ENCODE measurements around the gene PNPT1. TPM values are rescaled to one million over a fixed set of nuclear protein-coding genes. Genes with fewer than 3 reads are reported as not detected.
A peak's percentile ranks its signal among the peaks of the same experiment; 100 is the strongest.
"Not testable (repeated sequence)": the region's sequence is repeated elsewhere in the genome, so short reads cannot be mapped to it uniquely, and the experiment has no call there.

PNPT1 gene
- polyA plus RNA-seq, 2 of the 4 experiments (the other 2 are of a cell fraction) = 49.6 to 65.9 TPM

GRCh38 chr2:55742996-55743395 is 49.4 kb upstream of the PNPT1 start:
- no peaks in the 10 kb centered on the region for H3K4me1 ChIP-seq
- no peak for TF ChIP-seq MYC (IDR thresholded peaks at IDR 0.05; ENCODE audit: borderline replicate concordance, low read length)
- TF ChIP-seq HEYL (CRISPR knock-in tag; IDR thresholded peaks at IDR 0.05) = no peak
- TF ChIP-seq CHD4 (IDR thresholded peaks at IDR 0.05; ENCODE audit: borderline replicate concordance) = no peak
- TF ChIP-seq ESRRA (IDR thresholded peaks at IDR 0.05; ENCODE audit: borderline replicate concordance, low read length) = no peak
- no peak for TF ChIP-seq USF2 (IDR thresholded peaks at IDR 0.05)
- no peak for TF ChIP-seq RCOR1 (IDR thresholded peaks at IDR 0.05; ENCODE audit: low read depth, low read length)
- no peak for TF ChIP-seq ATOH8 (CRISPR knock-in tag; IDR thresholded peaks at IDR 0.05; ENCODE audit: low read depth)
- no peak for TF ChIP-seq HES2 (IDR thresholded peaks at IDR 0.05)
- TF ChIP-seq RARB (CRISPR knock-in tag; IDR thresholded peaks at IDR 0.05) = no peak
- TF ChIP-seq JUN (IDR thresholded peaks at IDR 0.05) = no peak
- TF ChIP-seq ZFP36 (IDR thresholded peaks at IDR 0.05; ENCODE audit: borderline replicate concordance, partially characterized antibody) = no peak
- TF ChIP-seq EHMT2 (IDR thresholded peaks at IDR 0.05; ENCODE audit: low read depth) = no peak
- no peak for TF ChIP-seq RFX5 (IDR thresholded peaks at IDR 0.05)
- TF ChIP-seq CHD2 (IDR thresholded peaks at IDR 0.05; ENCODE audit: low read length, partially characterized antibody) = no peak
- TF ChIP-seq RNF2 (IDR thresholded peaks at IDR 0.05; ENCODE audit: borderline replicate concordance, low read depth) = no peak
- TF ChIP-seq BCL3 (IDR thresholded peaks at IDR 0.05) = no peak
- TF ChIP-seq E2F6 (IDR thresholded peaks at IDR 0.05; ENCODE audit: borderline replicate concordance, low read depth) = no peak
- TF ChIP-seq KDM5A (IDR thresholded peaks at IDR 0.05) = no peak
- no peak for TF ChIP-seq POLR2AphosphoS2 (conservative IDR thresholded peaks at IDR 0.05; ENCODE audit: low read length)
- no peak overlapping the region for H3K4me3 ChIP-seq
- 80% methylated on average over 3 of the region's 3 CpGs for WGBS (ENCODE audit: missing lambda C conversion rate)
- ChIA-PET POLR2A (no interaction called here), CTCF (no interaction called here)
- no peak overlapping the region for H3K27ac ChIP-seq
- H3K4me2 ChIP-seq = no peak overlapping the region
- FAIRE-seq (no peak), ATAC-seq (no peak), DNase-seq (ENCODE audit: low read depth in 1 of 2, low spot score in 1 of 2) (no peak)
- H3K9me3 ChIP-seq = no peaks in the 10 kb centered on the region

- 47% methylated on average over 5 of the region's 5 CpGs for WGBS (ENCODE audit: missing lambda C conversion rate)
- H3K27ac ChIP-seq; DNase-seq (ENCODE audit: low read depth in 1 of 2, low spot score in 1 of 2); H3K4me1 ChIP-seq; H3K4me3 ChIP-seq; H3K9me3 ChIP-seq; FAIRE-seq; H3K4me2 ChIP-seq; ATAC-seq; POLR2A ChIA-PET: not testable (repeated sequence)
- TF ChIP-seq ZC3H11A (IDR thresholded peaks at IDR 0.05) = peak; percentile 82
- CTCF ChIA-PET = interaction anchor here (5.3 kb wide), 1 partner anchor 17 kb away, joined by 36 read pairs; no protein-coding TSS in a partner anchor
Observed at GRCh38 chr2:55736019-55736536, 42.4 kb upstream of the PNPT1 start.

- WGBS (ENCODE audit: missing lambda C conversion rate) = 83% methylated on average over 1 of the region's 1 CpG
- Histone ChIP-seq H3K4me2 (no peak overlapping the region), H3K9me3 (no peaks in the 10 kb centered on the region), H3K4me1 (no peaks in the 10 kb centered on the region), H3K4me3 (no peak overlapping the region), H3K27ac (no peak overlapping the region)
- ChIA-PET POLR2A (interaction anchor here (0.6 kb wide), 1 partner anchor 386 kb away, joined by 4 read pairs; no protein-coding TSS in a partner anchor), CTCF (interaction anchor here (0.9 to 5.3 kb wide), 5 partner anchors 9 to 227 kb away, joined by 3 to 36 read pairs (median 4); no protein-coding TSS in a partner anchor)
- ATAC-seq = no peak
- no peak for FAIRE-seq
- TF ChIP-seq HOXB5 (CRISPR knock-in tag; IDR thresholded peaks at IDR 0.05) = no peak
- TF ChIP-seq MYC (IDR thresholded peaks at IDR 0.05; ENCODE audit: borderline replicate concordance, low read length) = no peak
- TF ChIP-seq ZSCAN20 (CRISPR knock-in tag; IDR thresholded peaks at IDR 0.05) = no peak
- TF ChIP-seq CBX2 (IDR thresholded peaks at IDR 0.05; ENCODE audit: borderline replicate concordance, low read depth) = no peak
- no peak for TF ChIP-seq ZNF302 (CRISPR knock-in tag; IDR thresholded peaks at IDR 0.05)
- no peak for TF ChIP-seq BHLHE40 (IDR thresholded peaks at IDR 0.05; ENCODE audit: low read depth, low read length)
- TF ChIP-seq ESRRA (IDR thresholded peaks at IDR 0.05; ENCODE audit: borderline replicate concordance, low read length) = no peak
- no peak for TF ChIP-seq ATOH8 (CRISPR knock-in tag; IDR thresholded peaks at IDR 0.05; ENCODE audit: low read depth)
- TF ChIP-seq MAX (IDR thresholded peaks at IDR 0.05) = no peak
- no peak for TF ChIP-seq NR3C1 (IDR thresholded peaks at IDR 0.05)
- TF ChIP-seq SREBF2 (IDR thresholded peaks at IDR 0.05) = no peak
- TF ChIP-seq BCL3 (IDR thresholded peaks at IDR 0.05) = no peak
- TF ChIP-seq JUN (IDR thresholded peaks at IDR 0.05) = no peak
- TF ChIP-seq RFX5 (IDR thresholded peaks at IDR 0.05) = no peak
- no peak for DNase-seq (ENCODE audit: low read depth in 1 of 2, low spot score in 1 of 2)
Observed at GRCh38 chr2:55734726-55735125, 41.1 kb upstream of the PNPT1 start.

All from A549 (cell line).